Fibroblast of lung (primary cell): ENCODE results near the gene MTCH1.

Experiments used
- CTCF ChIP-seq, 2 donors: IDR thresholded peaks in 1 of 2; conservative IDR thresholded peaks in 1 of 2; 1 replicate in 1 of 2; 2 replicates in 1 of 2; pipeline ENCODE4 v1.5.1; 2011 to 2012; ENCODE audit warnings: low read length in 2 of 2, control low read depth in 1 of 2, inconsistent platforms in 1 of 2, low read depth in 1 of 2, mild to moderate bottlenecking in 1 of 2
- EZH2 ChIP-seq: IDR thresholded peaks from 2 replicates; pipeline ENCODE4 v1.5.1; 2012; ENCODE audit warnings: low read length, control low read depth, mild to moderate bottlenecking; ENCODE audit errors: missing control alignments

GRCh38 chr6:36925809-36926208 is 60.2 kb downstream of the MTCH1 start:
- TF ChIP-seq CTCF (conservative IDR thresholded peaks at IDR 0.05 in 1 of 2, IDR thresholded peaks at IDR 0.05 in 1 of 2; ENCODE audit: low read depth in 1 of 2, low read length in 2 of 2) (no peak), EZH2 (no peak)
